SW480 (cell line): ENCODE results near the gene EWSR1.

Source experiments
- DNase-seq: peaks from one replicate; pipeline ENCODE4 v3.0.0-alpha.2; 2016; ENCODE audit warnings: low spot score

The EWSR1 gene

DNA sequence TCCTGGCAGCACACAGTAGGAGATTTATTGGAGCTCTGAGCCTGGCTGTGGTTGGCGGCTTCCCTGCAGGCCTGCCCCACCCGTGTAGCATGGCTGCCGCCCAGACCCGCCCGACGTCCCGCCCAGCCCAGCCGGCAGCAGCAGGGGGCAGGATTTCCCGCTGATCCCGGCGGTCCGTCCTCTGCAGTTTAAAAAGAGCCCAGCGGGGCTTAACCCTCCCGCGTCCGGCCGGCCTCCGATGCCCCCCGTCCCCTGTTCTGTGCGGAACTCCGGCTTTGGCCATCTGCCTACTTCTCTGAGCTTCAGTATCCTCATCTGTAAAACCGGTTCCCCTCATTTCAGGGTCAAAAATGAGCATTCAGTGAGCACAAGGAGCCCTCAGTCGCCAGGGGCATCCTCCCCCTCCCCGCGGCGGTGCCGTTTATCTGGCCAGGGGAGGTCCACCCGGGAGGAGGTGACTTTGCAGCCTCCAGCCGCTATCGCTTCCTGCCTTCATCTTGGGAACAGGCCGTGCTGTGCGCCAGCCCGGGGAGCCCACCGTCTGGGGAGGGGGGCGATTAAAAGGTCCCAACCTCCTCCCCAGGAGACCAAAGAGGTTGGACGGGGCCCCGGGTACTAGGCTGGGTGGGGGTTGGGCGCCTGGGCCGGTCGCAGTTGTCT lies 38.2 kb downstream of the EWSR1 start, which contains the start of gene GAS2L1:
TSS of gene GAS2L1 (plus strand) at position 476 of the 660 bp plus-strand sequence. CDS start 1,456 bp downstream, outside the sequence.
- peak; percentile 72 for DNase-seq

DNA sequence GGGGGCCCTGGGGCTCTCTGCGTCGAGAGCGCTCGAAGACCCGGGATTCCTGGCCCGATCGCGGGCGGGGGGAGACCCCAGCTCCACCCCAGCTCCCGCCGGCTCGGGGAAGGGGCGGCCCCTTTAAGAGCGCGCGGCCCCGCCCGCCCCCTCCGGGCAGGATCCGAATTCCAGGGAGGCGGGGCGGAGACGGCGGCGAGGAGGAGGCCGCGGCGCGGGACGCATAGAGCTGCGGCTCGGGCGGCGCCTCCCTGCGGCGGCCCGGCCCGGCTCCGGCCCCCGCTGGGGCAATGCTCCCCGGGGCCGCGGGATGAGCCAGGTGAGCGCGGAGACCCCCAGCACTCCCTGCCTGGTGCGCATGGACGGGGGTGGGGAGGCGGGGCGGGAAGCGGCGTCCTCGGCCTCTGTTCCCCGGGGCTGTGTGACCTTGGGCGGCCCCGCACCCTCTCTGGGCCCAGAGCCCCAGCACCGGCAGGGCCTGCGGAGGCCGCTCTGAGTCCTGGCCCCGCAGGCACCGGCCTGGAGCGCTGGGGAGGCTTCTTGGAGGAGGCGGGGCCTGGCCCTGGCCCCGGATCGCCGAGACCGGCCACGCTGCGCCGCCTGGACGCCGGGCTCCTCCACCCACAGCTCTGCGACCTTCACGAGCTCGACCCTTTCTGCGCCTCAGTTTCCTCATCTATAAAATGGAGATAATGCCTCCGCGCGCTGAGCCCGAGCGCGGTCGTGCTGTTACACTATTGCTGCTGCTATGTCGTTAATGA lies 38.9 kb downstream of the EWSR1 start:
- peak; percentile 63 for DNase-seq

DNA sequence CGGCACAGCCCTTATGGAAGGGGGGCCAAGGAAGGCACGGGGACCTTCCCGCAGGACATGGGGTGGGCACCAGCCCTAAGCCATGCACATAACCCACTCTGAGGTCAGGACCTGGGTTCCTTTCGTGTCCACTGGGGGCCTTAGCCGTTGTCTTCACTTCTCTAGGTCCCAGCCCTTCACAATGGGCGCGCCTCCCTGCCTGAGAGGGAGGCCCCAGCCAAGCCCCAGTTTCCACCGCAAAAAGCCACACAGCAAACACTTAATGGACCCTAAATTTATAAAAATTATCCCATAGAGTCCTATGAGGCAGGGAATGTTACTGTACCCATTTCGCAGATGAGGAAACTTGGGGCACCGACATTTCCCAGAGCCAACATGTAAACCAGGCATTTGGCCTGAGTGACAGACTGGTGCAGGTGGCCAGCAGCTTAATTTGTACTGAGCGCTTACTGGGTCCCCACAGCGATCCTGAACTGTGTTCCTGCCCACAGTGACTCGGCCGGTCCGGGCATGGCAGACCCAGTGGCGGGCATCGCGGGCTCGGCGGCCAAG lies 39.6 kb downstream of the EWSR1 start:
- DNase-seq: no peak

DNA sequence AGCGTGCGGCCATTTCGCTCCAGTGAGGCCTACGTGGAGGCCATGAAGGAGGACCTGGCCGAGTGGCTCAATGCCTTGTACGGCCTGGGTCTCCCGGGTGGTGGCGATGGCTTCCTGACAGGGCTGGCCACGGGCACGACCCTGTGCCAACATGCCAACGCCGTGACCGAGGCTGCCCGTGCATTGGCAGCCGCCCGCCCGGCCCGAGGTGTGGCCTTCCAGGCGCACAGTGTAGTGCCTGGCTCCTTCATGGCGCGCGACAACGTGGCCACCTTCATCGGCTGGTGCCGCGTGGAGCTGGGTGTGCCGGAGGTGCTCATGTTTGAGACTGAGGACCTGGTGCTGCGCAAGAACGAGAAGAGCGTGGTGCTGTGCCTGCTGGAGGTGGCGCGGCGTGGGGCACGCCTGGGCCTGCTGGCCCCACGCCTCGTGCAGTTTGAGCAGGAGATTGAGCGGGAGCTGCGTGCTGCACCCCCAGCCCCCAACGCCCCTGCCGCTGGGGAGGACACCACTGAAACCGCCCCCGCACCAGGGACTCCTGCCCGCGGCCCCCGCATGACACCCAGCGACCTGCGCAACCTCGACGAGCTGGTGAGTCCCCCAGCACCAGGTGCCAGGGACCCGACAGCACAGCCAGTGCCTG lies 40.2 kb downstream of the EWSR1 start:
- DNase-seq: no peak

DNA sequence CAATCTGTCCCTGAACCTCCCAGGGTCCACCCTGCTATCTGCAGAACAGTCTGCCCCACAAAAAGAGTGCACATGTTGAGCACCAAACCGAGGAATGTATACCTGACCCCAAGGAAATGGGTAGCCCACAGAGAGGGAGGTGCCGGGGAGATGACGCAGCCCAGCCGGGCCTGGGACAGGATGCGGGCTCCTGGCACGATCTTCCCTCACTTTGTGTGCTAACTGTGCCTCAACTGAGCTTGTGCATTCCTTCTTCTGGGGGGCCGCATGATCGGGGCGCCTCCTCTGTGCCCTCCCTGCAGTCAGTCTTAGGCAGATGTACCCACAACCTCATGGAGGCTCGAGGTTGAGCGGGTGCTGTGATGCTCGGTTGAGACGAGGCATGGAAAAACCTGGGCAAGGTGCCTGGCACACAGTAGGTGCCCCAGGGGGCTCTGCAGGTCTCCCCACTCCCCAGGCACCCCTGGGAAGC lies 40.8 kb downstream of the EWSR1 start:
- DNase-seq: peak; percentile 78

DNA sequence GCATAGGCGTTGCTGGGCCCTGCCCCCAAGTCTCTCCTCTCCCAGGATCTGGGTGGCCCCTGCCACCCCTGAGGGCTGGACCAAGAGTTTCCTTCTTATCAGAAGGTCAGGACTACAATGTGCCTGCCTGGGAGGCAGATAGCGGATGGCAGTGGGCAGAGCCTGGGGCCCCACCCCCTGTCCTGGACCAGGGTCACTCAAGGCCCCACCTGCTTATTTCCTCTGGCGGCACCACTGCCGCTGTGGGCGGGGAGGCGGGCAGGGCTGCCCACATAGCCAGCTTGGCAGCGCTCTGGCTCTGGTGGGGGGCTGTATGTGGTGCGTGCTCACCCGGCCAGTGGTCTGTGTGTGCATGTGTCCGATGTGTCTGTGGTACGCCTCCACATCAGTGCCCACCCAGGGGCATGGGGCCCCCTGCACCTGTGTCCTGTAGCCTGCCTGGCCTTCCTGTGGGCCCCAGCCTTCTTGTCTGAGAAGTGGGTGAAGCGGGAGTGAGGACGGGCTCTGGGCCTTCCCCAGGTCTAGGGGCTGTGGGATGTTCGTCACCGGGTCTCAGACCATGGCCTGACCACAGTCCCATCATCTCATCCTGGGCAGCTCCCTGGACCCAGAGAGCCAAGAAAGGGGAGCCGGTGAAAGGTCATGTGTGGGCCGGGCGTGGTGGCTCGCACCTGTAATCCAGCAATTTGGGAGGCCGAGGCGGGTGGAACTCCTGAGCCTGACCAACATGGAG lies 41.4 kb downstream of the EWSR1 start:
- peak; percentile 58 for DNase-seq

DNA sequence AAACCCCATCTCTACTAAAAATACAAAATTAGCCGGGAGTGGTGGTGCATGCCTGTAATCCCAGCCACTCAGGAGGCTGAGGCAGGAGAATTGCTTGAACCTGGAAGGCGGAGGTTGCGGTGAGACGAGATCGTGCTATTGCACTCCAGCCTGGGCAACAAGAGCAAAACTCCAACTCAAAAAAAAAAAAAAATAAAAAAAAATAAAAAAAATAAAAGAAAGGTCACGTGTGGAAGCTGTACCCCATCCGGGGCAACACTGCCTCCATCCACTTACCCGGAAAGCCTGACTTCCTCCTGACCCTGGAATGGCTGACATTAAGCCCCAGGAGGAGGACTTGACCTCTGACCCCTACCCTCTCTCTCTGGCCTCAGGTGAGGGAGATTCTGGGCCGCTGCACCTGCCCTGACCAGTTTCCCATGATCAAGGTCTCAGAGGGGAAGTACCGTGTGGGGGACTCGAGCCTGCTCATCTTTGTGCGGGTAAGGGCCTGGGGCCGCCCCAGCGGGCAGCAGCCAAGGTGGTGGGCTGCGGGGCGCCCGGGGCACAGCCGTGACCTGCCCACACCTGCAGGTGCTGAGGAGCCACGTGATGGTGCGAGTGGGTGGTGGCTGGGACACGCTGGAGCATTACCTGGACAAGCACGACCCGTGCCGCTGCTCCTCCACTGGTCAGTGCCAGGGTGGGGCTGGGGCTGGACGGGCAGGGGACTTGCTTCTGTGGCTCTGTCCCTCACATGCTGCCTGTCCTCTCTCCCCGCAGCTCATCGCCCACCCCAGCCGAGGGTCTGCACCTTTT lies 42.2 kb downstream of the EWSR1 start:
- DNase-seq: no peak

DNA sequence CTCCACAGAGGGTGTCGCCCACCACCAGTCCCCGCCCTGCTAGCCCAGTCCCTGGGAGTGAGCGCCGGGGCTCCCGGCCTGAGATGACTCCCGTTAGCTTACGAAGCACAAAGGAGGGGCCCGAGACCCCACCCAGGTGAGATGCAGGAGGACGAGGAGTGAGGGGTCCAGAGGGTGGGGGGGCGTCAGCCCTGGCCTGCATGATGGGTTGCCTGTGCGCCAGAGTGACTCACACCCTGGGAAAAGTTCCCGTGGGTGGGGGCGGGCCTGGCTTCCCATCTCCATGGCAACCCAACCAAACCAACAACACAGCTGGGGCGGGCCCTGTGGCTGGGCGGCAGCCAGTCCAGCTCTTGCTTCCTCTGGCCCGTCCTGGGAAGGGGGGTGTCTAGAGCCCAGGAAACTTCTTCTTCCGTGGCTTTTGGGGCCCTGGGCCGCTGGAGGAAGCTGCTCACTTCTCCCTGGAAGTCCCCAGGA lies 42.8 kb downstream of the EWSR1 start:
- peak; percentile 85 for DNase-seq

DNA sequence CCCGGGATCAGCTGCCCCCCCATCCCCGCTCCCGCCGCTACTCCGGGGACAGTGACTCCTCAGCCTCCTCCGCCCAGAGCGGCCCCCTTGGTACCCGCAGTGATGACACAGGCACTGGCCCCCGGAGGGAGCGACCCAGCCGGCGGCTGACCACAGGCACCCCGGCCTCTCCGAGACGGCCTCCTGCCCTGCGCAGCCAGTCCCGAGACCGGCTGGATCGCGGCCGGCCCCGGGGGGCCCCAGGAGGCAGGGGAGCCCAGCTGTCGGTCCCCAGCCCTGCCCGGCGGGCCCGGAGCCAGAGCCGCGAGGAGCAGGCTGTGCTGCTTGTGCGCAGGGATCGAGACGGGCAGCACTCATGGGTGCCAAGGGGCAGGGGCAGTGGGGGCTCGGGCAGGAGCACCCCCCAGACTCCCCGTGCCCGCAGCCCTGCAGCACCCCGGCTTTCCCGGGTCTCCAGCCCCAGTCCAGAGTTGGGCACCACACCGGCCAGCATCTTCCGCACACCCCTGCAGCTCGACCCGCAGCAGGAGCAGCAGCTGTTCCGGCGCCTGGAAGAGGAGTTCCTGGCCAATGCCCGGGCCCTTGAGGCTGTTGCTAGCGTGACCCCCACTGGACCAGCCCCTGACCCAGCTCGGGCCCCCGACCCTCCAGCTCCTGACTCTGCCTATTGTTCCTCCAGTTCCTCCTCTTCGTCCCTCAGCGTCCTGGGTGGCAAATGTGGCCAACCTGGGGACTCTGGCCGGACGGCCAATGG lies 43.6 kb downstream of the EWSR1 start:
- DNase-seq: no peak

DNA sequence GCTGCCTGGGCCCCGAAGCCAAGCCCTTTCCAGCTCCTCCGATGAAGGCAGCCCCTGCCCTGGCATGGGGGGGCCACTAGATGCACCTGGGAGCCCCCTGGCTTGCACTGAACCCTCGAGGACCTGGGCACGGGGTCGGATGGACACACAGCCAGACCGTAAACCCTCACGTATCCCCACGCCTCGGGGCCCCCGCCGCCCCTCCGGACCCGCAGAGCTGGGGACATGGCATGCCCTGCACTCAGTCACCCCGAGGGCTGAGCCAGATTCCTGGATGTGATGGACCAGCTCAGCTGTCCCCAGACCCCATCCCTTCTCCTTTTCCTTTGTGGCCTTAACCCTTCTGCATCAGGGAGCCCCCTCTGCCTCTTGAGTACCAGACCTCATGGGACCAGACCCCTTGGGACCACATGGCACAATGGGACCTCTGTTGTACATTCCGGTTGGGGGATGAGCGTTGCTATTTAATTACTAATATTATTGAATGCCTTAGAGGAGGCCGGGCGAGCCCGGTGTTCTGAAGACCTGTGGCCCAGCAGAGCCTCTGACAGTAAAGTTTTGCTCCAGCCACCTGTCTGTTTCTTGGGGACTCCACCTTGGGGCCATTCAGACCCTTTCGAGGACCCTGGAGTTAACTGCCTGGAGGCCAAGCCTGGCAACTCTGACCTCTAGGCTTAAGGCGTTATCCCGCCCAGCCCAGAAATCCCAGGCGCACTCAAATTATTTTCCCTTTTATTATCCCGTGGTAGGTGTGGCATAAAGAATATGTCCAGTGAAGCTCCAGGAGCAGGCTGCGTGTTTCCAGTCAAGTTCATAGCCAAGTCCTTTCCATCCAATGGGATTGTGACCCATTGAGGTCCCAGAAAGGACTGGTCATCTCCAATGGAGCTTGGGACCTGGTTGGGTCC lies 44.4 kb downstream of the EWSR1 start:
- DNase-seq: no peak

DNA sequence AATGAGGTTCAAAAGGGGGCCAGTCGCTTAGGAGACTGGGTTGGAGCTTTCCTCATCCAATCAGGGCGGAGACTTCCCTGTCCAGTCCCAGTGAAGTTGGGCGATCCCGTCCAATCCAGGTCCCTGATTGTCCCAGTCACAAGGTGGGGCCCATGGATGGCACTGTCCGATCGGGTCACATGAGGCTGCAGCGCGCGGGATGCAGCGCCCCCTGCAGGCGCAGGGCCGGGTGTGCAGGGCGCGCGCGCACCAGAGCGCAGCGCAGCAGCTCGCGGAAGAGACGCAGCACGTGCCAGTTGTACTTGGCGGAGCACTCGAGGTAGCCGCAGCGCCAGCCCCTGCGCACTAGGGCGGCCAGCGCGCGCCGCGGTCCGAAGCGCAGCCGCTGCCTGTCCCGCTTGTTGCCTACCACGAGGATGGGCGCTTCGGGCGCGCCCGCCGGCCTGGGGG lies 45.1 kb downstream of the EWSR1 start:
- no peak for DNase-seq

DNA sequence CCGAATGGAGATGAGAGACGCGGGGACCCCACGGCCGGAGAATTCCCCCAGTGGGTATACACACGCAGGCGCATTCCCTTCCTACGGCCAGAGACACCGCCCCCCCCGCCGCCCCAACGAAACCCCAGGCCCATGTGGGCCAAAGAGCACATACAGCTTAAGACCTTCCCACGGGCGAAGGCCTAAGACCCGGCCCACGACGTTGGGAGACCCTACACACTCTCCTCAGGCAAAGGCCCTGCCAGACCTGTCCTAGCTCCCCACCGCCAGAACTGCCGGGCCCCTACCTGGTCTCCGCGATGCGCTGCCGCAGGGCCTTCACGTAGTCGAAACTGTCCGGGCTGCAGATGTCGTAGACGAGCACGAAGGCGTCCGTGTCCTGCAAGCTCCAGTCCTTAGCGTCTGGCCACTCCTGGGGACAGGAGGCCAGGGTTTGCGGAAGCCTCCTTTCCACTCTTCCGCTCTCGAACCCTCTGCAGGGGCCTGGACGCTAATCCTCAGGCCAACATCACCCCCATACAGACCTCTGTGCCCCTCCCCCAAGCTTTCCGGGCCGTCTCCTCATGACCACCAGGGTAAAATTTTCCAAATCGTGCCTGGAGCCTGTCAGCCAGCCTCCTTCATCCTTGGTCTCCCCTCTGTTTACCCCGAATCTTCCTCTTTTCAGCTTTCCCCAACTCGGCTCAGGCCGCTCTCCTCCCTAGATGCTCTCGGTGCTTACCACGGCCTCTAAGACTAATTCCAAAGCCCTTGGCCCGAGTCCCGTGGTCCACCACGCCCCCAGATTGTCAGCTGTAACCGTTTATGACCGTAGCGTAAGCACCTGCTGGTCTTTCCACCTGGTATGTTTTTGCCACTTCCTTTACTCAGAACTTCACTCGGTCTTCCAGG lies 45.8 kb downstream of the EWSR1 start:
- peak; percentile 68 for DNase-seq

DNA sequence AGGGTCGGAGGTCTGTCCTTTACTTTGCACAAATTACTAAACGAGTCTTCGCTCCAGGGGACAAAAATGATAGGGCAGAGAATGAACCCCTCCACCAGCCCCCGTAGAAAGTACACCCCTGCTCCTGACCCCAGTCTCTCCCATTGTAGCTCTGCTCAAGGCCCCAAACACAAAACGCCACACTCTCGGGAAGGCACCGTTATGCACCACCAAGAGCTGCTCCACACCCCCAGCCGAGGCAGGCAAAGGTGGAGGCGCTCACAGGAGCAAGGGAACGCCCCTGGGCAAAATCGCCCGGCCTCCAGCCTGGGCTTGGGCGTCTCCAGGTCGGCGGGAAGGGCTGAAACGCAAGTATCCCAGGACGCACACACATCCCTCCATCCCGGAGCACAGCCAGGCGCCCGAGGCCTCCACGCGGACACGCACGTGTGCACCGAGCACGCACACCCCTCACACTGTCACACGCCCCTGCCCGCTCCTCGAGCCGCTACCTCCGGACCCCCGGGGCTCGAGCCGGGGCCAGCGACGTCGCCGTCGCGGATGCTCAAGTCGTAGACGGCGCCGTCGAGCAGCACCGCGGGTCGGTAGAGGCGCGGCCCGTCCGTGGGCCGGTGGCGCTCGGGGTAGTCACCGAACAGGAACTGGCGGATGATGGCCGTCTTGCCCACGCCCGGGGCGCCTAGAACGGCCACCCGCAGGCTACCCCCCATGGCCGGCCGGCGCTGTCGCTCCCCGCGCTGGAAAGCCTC lies 46.6 kb downstream of the EWSR1 start:
- peak; percentile 37 for DNase-seq

DNA sequence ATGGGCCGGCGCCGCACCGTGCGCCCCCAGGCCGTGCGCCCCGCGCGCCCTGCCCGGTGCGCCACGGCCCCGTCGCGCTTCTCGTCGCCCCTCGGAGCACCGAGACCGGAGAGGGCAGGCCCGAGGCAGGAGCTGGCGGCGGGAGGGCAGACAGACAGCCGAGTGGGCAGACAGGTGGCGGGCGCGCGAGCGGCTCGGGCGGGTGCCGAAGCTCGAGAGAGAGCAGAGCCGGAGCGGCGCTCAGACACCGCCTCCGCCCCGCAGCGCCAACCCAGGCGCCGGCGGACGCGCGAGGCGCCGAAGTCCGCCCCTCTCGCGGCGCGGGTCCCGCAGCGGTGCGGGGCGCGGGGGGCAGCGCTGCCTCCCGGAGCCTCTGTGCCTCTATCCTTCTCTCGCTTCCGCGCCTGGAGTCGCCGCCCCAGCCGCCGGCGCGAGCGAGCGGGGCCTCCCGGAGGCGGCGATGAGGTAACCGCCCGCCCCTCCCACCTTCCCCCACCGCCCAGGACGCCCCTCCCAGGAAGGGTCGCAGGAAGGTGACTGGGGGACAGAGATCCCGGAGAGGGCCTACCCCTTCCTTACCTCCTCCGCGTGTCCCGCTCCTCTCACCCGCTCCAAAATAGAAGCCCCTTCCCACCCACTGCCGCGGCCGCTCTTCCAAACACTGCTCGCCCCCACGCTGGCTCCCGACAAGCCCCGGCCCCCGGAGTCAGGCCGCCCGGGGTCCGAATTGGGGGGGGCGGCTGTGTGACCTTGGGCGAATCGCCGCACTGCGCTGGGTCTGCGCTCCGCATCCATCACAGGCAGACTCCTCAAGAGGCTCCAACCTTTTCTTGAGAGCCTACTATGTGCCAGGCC lies 47.4 kb downstream of the EWSR1 start, which contains the start of gene RASL10A:
TSS of gene RASL10A (minus strand) at position 412 of the 855 bp plus-strand sequence. CDS start 451 bp downstream, outside the sequence.
- DNase-seq: no peak

DNA sequence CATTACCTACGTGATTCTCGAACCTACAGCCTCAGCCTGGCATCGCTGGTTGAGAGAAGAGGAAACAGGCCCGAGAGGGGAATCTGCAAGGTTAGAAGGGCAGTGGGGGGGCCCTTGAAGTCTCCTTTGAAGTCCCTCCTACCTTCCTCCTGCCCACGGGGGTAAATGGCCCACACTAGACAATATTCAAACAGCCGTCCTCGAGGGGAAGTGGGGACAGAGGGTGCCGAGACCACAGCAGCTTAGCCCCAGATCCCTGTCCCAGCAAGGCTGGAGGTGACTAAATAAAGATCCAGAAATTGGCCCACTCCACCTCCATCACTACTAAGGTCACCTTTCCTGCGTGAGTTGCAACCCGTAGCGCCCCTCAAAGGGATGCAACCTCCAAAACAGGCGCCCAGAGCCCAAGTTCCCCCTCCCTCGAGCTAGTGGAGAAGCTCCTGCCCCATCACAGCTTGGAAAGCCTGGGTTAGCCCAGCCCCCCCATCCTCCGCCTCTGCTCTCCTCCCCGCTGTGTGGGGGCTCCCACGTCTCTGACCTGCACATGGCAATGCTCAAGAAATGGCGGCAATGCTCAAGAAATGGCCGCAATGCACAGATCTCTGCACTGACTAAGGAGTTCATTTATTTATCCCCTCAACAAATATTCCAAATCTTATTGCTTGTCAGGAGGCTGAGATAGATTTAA lies 48.2 kb downstream of the EWSR1 start:
- no peak for DNase-seq
